ENCODE data around the gene KRTAP5-3. TPM values are rescaled to one million over a fixed set of nuclear protein-coding genes. Genes with fewer than 3 reads are reported as not detected.

The KRTAP5-3 gene
- total RNA-seq, 1 donor from 2014 or later, result not detected

DNA sequence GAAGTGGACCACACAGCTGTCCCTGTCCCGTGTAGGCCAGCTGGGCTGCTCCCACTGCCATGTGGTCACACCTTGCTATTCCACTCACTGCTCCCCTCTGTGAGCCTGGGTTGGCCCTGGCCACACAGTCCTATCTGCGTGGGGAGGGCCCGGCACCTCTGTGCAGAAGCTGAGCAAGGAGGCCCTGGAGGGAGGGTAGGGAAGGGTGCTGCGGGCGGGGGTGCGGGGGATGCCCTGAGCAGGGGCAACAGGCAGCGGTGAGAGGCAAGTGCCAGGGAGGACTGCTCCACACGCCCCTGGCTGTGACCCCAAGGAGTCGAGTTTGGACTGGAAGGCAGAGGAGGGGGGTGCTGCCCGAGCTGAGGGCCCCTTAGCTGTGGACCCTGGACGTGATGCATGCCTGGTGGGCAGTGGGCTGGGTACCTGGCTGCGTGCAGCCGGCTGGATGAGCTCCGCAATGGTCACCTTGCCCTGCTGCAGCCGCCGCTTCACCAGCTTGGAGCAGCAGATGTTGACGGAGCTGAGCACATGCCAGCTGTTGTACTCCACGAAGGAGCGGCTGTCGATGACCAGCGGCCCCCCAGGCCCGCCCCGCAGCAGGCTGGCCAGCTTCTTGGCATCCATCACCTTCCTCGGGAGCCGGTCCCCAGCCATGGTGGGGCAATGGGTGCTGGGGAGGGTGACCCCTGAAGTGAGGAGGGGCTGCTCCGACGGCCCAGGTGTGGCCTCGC lies 42.9 kb downstream of the KRTAP5-3 start:
- no peak for DNase-seq (ENCODE audit: low read depth in 2 of 2)

DNA sequence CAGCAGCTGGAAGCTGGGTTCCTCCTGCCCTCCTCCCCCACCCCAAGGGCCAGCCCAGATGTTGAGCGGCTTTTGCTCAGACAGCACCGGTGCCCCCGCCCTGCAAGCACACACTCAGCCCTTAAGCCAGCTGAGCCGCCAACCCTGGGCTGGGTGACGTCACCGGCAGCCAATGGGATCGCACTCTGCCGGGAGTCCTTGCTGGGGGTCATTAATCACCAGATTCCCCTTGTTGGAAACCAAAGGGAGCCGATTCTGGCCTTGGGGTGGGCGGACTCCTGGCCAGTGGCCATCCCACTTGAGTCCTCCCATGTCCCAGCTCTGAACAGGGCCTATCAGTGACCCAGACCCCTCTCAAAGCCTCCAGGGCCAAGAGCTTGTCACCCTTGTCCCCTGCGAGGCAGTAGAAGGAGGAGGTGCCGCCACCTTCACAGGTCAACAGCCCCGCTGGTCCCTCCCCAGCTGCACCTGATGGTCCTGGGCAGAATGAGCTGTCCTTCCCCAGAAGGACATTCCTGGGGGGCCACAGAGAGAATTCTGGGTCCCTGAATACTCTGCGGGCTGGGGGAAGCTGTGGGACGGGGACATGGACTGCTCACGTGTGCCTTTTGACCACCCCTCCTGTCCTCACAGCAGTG lies 43.6 kb downstream of the KRTAP5-3 start:
- DNase-seq (ENCODE audit: low read depth in 2 of 2), result peak; percentile 55 to 76

DNA sequence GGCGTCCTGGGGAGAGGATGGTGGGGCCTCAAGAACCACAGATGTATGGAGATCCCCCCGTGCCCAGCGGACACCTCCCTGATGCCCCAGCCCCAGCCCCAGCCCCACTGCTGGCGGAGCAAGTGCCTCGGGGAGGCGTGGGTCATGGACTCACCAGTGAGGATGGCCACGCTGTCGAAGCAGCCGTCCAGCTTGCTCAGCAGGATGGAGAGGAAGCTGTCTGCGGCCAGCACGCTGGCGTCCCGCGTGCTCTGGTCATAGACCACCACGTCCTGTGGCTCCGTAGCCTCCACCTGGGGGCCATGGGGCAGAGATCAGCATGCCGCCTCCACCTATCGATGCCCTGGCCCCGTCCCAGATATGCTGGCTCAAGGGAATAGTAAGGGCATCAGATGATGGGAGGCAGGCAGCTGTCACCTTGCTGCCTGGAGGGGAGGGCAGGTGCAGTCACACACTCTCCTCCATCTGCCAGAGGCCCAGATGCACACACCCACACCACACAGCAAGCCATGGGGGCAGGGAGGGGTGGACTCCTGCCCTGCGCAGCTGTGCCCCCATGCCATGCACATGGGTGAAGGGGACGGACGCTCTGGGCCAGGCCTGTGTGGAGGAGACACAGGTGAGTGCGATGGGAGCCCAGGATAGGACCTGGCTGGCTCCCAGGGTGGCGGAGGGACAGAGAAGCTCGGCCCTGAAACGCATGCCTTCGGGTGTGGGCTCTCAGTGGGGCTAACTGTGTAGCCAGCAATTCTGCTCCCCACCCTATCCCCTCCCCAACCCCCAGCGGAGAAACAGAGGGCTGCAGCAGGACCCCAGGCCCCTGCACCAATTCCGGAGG lies 44.3 kb downstream of the KRTAP5-3 start:
- DNase-seq (ENCODE audit: low read depth in 2 of 2), result no peak

DNA sequence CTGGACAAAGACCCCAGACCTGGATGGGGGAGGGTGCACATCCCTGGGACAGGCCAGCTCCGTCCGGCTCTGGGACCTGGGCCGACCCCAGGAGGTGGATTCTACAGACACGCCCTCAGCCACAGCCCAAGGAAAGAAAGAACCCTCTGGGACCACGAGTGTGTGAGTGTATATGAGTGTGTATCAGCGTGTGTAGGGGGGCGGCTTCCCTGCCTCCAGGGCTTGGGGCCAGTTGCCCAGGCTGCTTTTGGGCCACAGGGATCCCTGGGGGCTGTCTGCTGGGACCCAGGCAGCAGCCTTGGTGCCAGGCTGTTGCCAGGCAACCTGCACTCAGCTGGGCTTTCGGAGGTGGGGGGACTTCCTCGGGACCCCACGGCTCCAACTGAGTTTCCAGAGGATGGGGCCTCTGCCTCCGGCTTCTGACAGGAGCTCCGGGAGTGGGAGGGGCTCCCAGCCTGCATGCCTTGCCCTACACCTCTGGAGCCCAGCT lies 45.1 kb downstream of the KRTAP5-3 start:
- DNase-seq (ENCODE audit: low read depth in 2 of 2), result no peak

DNA sequence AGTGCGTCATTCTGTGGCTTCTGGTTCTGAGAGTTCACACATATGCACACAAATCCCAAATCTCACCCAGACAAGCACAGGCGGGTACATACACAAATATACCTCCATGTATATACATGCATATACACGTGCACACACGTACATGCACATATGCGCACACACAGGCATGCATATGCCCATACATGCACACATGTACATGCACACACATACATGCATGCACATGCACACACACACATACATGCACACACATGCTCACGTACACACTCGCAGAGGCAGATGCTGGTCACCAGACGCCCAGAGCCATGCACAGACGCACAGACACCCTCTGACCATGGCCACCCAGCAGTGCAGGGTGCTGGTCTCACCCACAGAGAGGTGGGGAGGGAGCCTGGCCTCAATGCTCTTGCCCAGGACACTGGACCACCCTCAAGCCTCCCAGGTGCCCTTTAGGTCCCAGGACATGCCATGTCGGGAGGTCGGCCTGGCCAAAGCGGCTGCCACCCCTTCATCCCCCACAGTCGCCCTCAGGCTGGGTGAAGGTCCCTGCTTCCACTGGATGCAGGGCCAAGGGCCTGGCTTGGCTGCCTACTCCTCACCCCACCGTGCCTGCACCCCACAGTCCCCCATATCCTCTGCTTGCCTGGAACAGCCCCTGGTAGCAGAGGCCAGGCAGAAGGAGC lies 45.7 kb downstream of the KRTAP5-3 start:
- DNase-seq (ENCODE audit: low read depth in 2 of 2), result no peak

DNA sequence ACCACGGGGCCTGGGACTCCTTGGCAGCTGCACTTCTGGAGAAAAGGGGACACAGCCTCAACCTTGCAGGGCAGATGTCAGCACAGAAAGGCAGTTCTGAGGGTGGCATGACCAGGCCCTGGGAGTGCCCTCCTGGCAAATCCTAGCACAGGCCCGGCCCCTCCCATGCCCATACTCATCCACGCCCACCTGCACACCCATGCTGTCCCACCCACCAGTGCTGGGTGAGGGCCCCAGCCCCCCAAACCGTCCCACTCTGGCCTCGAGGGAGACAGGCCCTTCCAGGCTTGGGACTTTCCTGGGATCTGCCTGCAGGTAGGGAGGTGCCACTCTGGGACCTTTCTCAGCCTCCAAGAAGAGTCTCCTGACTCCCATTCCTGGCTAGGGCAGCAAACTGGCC lies 46.3 kb downstream of the KRTAP5-3 start:
- DNase-seq (ENCODE audit: low read depth in 2 of 2), result no peak

DNA sequence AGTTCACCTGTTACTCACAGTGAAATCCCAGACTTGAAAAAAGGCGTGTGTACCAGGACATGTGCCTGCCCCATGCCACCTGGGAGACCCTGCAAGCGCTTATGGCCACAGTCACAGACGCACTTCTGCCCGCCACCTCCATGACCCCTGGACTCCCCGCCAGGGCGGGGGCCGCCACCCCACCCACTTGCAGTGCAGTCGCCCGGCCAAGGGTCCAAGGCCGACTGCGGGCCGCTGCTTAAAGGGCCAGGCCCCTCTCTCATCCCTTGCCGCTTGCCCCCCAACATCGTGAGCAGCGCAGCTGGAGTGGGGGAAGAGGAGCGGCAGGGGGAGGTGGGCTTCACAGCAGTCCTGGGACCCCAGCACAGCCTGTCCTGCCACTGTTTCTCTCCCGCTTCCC lies 47.0 kb downstream of the KRTAP5-3 start:
- no peak for DNase-seq (ENCODE audit: low read depth in 2 of 2)

DNA sequence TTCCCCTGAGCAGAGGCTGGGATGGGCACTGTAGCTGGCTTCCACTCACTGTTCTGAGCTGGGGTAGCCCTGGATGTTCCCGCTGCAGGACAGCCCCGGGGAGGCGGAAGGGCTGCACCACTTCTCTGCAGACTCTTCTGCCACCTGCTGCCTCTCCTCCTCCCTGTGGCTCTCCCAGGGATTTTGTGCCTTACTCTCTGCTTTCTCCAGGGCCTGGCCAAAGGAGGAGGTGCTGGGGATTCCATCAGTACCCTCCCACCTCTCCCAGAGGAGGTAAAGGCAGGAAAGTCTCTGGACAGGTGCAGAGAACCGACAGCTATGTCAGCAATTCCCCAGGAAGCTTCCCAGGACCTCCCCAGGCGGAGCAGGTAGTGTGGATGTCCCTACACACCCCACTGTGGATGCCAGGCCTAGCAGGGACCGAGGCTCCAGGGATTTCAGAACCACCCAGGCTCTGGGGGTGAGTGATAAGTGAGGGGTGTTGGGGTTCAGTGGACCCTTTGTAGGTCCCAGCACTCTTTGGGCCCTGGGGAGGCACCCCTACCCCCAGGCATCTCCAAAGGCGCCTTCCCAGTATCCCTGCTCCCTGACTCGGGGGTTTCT lies 47.5 kb downstream of the KRTAP5-3 start:
- DNase-seq (ENCODE audit: low read depth in 2 of 2), result no peak

DNA sequence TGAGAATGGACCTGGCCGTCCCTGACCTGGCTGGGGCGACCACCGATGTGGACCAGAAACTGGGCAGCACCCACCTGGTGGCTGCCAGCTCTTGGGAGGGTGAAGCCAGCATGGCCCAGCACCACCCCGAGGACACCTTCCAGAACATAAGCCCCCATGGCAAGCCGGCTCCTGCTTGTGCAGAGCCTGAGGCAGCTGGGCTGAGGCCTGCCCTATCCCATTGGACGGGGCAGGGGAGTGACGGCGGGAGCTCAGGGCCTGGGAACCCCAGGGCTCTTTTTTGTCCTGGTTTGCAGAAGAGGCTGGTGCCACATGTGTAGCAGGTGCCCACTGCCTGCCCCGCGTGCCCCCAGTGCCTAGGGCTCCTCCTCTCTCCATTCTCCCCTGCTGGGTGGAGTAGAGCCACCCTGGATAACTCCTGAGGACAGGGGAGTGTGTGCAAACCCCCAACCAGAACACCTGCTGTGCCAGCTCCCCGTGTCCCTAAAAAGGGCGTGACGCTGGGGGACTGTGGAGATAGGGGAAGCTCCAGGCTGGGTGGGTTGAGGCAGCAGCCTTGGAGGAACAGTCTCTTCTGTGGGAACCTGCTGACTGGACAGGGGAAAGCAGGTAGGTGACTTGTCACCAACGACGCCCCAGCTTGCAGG lies 48.1 kb downstream of the KRTAP5-3 start:
- no peak for DNase-seq (ENCODE audit: low read depth in 2 of 2)

DNA sequence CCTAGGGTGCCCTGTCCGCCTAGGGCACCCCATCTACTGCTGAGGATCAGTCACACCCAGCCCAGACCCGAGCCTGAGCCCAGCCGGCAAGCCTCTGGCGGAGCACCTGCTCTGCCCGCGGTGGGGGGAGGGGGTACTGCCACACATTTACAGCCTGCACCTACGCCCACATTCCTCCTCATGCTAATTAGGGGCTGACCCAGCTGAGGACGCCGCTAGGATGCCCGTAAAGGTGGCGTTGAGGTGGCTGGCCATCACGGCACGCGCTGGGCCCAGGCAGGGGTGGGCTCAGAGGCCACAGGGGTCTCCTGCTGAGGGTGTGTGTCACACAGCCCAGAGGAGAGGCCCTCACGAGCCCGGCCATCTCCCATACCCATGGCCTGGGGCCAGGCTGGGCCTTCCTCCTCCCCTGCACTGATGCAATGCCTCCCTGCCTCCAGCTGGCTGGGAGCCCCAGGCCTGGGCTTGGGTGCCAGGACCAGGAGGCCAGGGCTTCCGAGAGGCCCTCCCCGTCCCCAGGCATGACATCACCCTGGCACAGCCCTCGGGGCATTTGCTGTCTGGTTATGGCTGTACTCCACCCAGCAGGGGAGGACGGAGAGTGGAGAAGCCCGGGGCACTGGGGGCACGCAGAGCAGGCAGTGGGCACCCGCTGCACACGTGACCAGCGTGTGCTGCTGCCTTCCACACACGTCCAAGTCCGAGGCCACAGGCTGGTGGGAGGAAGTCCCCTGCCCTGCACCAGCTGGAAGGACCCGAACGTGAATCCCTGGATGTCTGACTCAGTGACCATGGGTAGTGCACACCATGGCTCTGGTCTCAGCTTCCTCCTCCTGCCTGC lies 48.9 kb downstream of the KRTAP5-3 start:
- peak in 1 of 2 donors; percentile 57 for DNase-seq (ENCODE audit: low read depth in 2 of 2)

DNA sequence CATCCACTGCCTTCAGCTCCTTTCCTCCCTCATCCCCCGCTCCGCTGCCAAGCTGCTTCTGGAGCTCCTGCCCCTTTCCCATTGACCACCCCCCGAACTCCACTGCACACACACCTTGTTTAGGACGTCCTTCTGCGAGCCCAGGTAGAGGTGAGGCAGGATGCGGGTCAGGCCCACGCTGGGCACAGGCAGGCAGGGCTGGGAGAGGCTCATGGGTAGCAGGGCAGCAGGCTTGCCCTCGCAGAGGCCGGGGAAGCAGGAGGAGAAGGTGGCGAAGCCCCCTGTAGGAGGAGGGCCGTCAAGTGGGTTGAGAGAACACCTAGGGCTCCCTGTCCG lies 49.5 kb downstream of the KRTAP5-3 start:
- DNase-seq (ENCODE audit: low read depth in 2 of 2), result no peak

DNA sequence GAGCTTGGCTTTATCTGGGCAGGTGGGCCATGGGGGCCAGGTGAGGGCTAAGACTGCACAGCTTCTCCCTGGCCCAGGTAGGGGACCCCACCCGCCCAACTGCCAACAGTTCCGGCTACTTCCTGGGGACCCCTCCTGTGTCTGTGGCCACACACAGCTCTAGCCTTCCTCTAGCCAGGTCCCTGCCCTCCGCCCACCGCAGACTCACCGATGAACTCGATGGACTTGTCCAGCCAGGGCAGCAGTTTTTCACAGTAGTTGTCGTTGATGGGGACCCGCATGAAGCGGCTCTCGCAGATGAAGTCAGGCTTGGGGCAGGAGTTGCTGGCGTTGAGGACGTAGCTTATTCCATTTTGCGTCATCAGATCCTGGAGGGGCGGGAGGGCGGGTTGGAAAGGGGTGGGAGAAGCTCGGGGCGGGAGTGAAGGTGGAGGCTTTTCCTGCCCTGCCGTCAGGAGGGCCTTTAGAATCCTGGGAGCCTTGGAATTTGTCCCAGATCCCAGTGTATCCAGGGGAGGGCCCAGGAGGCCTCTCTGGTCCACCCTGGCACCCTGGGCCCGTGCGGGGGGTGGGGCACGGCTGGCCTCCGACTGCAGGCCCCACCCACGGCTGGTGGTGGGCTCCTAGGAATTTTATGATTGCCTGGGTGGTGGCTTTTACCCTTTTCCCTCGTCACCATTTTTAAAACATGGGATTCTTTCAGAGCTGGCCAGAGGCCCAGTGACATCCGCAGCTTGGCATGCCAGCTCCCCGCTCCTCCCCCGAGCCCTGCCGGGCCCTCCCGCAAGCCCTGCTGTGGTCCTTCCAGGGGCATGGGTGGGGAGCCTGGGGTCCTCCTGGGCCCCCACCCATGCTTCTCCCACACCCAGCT lies 50.1 kb downstream of the KRTAP5-3 start:
- peak; percentile 45 to 69 for DNase-seq (ENCODE audit: low read depth in 2 of 2)

Other genes with a start within 250 kb of the KRTAP5-3 start
- 0.22 and 0.40 TPM in 2 replicates for gene BRSK2, start 218.5 kb downstream of the KRTAP5-3 start, total RNA-seq
- 36.4 and 46.0 TPM in 2 replicates for gene MOB2, start 121.7 kb downstream of the KRTAP5-3 start, total RNA-seq
- gene DUSP8, start 36.2 kb downstream of the KRTAP5-3 start, total RNA-seq, result 0.22 and 0.40 TPM in 2 replicates
- not detected in 2 replicates for gene KRTAP5-1, start 23.2 kb downstream of the KRTAP5-3 start, total RNA-seq
- not detected in 2 replicates for gene KRTAP5-2, start 10.2 kb downstream of the KRTAP5-3 start, total RNA-seq
- gene KRTAP5-4, start 13.7 kb upstream of the KRTAP5-3 start, total RNA-seq, result not detected in 2 replicates
- not detected in 2 replicates for gene KRTAP5-5, start 21.3 kb upstream of the KRTAP5-3 start, total RNA-seq
- not detected in 2 replicates for gene KRTAP5-6, start 88.7 kb upstream of the KRTAP5-3 start, total RNA-seq
- gene IFITM10, start 142.1 kb upstream of the KRTAP5-3 start, total RNA-seq, result 0.44 and 1.2 TPM in 2 replicates
- gene CTSD, start 155.5 kb upstream of the KRTAP5-3 start, total RNA-seq, result 158 and 532 TPM in 2 replicates
- not detected in 2 replicates for gene SYT8, start 226.5 kb upstream of the KRTAP5-3 start, total RNA-seq
- not detected in 2 replicates for gene TNNI2, start 230.5 kb upstream of the KRTAP5-3 start, total RNA-seq
- under 0.01 TPM in 1 of 2 replicates, not detected in the other for gene LSP1, start 244.6 kb upstream of the KRTAP5-3 start, total RNA-seq

Measured in lung microvascular endothelial cell (primary cell).